Ishikawa (cell line): ENCODE data around the gene PIK3IP1.

Experiments
- FOXM1 ChIP-seq: IDR thresholded peaks from 2 replicates; pipeline ENCODE4 v1.6.1; 2012; ENCODE audit warnings: low read depth, borderline replicate concordance
- YY1 ChIP-seq: IDR thresholded peaks from 2 replicates; pipeline ENCODE4 v1.6.1; 2012; ENCODE audit warnings: low read depth
- TF ChIP-seq, protein P1 (sequence below): IDR thresholded peaks from 2 replicates; pipeline ENCODE4 v1.6.1; 2012; ENCODE audit warnings: low read depth, mild to moderate bottlenecking

DNA sequence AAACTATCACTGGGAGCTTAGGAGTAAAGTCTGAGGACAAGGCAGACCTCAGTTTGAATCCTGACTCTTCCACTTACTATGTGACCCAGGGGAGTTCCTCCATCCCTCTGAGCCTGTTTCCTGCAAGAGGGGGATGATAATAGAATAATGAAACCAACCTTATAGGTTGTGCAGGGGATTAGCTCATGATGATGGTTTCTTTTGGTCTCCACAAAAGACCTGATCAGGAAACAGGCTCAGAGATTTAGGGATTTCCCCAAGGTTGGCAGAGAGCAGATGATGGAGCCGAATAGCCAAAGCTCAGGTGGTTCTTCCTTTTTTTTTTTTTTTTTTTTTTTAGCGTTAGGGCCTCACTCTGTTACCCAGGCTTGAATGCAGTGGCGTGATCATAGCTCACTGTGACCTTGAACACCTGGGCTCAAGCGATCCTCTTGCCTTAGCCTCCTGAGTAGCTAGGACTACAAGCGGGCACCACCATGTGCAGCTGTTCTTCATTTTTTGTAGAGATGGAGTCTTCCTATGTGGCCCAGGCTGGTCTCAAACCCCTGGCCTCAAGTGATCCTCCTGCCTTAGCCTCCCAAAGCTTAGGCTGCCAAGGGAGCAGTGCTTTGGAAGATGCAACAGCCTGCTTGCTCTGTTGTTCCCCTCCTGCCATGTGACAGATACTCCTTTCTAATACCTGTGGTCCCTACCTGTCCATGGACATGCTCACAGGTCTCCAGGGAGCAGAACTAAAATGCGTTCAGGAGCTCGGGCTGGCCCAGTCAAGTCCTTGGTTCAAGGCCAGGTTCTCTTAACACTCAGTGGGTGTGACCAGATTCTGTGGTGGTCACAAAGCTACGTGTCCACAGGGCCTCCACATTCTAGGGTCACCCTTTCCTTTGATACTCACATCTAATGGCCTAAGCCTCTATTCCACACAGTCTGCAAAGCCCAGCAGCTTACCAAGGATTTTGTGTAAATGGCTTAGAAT, 31.6 kb upstream of the PIK3IP1 start:
- TF ChIP-seq FOXM1 (no peak), YY1 (no peak)
- TF ChIP-seq, protein P1, sequence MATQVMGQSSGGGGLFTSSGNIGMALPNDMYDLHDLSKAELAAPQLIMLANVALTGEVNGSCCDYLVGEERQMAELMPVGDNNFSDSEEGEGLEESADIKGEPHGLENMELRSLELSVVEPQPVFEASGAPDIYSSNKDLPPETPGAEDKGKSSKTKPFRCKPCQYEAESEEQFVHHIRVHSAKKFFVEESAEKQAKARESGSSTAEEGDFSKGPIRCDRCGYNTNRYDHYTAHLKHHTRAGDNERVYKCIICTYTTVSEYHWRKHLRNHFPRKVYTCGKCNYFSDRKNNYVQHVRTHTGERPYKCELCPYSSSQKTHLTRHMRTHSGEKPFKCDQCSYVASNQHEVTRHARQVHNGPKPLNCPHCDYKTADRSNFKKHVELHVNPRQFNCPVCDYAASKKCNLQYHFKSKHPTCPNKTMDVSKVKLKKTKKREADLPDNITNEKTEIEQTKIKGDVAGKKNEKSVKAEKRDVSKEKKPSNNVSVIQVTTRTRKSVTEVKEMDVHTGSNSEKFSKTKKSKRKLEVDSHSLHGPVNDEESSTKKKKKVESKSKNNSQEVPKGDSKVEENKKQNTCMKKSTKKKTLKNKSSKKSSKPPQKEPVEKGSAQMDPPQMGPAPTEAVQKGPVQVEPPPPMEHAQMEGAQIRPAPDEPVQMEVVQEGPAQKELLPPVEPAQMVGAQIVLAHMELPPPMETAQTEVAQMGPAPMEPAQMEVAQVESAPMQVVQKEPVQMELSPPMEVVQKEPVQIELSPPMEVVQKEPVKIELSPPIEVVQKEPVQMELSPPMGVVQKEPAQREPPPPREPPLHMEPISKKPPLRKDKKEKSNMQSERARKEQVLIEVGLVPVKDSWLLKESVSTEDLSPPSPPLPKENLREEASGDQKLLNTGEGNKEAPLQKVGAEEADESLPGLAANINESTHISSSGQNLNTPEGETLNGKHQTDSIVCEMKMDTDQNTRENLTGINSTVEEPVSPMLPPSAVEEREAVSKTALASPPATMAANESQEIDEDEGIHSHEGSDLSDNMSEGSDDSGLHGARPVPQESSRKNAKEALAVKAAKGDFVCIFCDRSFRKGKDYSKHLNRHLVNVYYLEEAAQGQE, result no peak
